Peyer's patch (tissue), 4 donors: ENCODE results near the gene ADAMTSL3.

Source experiments
- POLR2A ChIP-seq, 2 donors: fragments of 450-650 bp; IDR thresholded peaks; one replicate each; pipeline ENCODE4 v1.5.1; 2017; ENCODE audit warnings: antibody characterized with exemption in 2 of 2, mild to moderate bottlenecking in 2 of 2, moderate library complexity in 2 of 2
- TF ChIP-seq, protein P1 (sequence below), 6 experiments: fragments of 450-650 bp in 4 of 6; fragments of 200-600 bp in 2 of 6; sonication (generic) in 1 of 6; IDR thresholded peaks; one replicate each; pipeline ENCODE4 v1.5.1; 2017 to 2019; ENCODE audit warnings: antibody characterized with exemption in 6 of 6, mild to moderate bottlenecking in 3 of 6, moderate library complexity in 1 of 6

DNA sequence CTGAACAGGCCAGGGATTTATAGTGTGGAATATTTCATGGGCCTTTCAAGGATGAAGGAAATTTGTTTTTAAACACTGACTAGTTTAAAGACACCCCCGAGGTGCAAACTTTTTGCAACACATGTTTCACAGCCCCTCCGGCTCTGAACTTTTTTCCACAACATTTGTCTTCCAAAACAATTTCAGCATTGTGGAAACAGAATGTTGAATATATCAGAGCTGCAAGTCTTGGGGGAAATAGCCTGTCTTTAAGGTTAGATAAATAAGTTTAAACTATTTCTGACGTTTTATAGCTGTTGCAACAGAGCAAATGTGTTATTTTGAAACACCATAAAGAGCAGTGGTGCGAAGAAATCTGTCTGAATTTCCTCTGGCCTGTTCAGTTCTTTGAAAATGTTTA is 352.5 kb downstream of the ADAMTSL3 start:
- TF ChIP-seq POLR2A (IDR thresholded peaks at IDR 0.05) = no peak
- TF ChIP-seq, protein P1, sequence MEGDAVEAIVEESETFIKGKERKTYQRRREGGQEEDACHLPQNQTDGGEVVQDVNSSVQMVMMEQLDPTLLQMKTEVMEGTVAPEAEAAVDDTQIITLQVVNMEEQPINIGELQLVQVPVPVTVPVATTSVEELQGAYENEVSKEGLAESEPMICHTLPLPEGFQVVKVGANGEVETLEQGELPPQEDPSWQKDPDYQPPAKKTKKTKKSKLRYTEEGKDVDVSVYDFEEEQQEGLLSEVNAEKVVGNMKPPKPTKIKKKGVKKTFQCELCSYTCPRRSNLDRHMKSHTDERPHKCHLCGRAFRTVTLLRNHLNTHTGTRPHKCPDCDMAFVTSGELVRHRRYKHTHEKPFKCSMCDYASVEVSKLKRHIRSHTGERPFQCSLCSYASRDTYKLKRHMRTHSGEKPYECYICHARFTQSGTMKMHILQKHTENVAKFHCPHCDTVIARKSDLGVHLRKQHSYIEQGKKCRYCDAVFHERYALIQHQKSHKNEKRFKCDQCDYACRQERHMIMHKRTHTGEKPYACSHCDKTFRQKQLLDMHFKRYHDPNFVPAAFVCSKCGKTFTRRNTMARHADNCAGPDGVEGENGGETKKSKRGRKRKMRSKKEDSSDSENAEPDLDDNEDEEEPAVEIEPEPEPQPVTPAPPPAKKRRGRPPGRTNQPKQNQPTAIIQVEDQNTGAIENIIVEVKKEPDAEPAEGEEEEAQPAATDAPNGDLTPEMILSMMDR (IDR thresholded peaks at IDR 0.05) = no peak
